ENCODE data around the gene TMEM236. TPM values are rescaled to one million over a fixed set of nuclear protein-coding genes. Genes with fewer than 3 reads are reported as not detected.

Gene TMEM236, protein sequence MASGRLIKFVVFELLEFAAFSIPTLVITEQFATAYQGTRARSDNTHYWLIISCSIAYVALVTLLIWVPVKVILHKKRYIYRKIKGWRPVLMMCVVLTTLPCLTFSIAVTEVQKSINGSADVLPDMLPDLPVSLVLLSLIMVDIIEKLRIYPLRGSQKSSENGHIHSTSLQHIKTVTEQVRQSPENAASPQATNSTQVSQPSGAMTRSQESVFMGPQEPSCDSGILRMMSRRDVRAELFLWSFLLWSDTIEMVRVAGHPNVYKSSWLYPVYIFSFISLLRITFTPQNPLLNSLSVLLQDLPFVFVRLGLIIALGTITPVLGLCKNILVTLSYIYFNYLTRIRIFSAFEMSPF
- total RNA-seq, result under 0.01 and 0.07 TPM in 2 replicates

DNA sequence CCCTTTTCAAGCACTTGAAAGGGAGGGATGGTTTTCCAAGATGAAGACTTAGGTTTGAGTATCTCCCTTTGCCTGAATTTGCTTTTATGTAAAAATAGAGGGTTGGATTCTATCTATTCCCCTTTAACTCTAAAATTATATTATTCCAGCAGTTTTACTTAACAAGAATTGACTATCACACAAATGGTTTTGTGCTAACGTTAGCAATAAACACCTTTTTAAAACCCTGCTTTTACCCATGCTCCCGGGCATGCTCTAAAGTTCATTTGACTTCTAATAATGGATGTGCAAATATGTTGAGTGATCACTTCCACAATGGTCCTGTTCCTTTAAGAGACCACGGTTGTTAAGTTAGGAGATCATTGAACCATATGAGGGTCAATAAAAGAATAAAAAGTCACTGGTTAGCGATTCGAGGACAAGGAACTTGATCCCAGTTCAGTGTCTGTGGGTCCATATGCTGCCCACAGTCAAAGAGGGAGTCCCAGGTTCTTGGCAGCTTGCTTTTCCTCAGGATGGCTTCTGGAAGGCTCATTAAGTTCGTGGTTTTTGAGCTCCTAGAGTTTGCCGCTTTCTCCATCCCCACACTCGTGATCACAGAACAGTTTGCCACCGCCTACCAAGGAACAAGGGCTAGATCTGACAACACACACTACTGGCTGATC is at the start of gene TMEM236:
Gene TMEM236, plus strand, starts transcription at position 421 of the 665 bp plus-strand sequence. Its CDS starts 95 bp downstream, at position 516.

DNA sequence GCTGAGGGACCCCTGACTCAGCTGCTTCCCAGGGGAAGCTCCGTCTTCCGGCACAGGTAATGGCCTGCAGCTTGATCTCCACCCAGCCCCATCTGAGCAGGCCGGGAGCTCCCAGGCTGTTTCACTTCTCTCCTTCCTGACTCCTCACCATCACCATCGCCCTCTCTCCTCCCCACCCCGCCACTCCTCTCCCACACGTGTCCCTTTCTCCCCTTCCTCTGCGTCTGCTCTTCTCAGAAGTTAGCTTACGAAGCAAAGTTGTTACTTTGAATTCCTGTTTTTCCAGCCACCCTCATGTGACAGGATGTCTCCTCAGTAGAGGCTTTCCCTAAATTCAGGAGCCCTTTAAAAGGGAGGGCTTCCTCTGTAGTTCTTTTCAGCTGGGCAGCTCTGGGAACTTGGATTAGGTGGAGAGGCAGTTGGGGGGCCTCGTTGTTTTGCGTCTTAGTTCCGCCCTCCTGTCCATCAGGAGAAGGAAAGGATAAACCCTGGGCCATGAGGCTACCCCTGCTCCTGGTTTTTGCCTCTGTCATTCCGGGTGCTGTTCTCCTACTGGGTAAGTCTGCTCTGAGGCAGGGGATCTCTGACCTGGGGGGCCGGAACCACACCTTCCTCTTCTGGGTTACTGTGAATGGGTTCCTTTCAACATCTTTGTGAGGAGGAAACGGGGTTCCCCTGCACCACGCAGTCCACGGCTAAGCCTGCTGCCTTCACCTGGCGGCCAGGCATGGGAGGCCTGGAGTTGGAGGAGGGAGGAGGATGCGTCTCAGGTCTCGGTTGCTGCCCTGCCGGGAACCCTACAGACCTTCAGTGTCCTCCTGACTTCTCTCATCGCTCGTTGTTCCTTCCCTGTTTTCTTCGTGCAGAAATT is 57.2 kb downstream of the TMEM236 start, which contains the start of gene MRC1:
Gene MRC1, plus strand, starts transcription at position 378 of the 871 bp plus-strand sequence. Its CDS starts 118 bp downstream, at position 496.

Other genes starting within 250 kb of the TMEM236 start
- 20.2 and 22.6 TPM in 2 replicates for gene HACD1, start 134.8 kb upstream of the TMEM236 start, total RNA-seq
- gene STAM, start 108.0 kb upstream of the TMEM236 start, total RNA-seq, result 38.0 and 42.0 TPM in 2 replicates
- not detected in 2 replicates for gene MRC1, start 57.1 kb downstream of the TMEM236 start, total RNA-seq
- gene SLC39A12, start 199.7 kb downstream of the TMEM236 start, total RNA-seq, result not detected in 2 replicates